ENCODE data around the gene PAQR5.
"Not testable (repeated sequence)": the region's sequence is repeated elsewhere in the genome, so short reads cannot be mapped to it uniquely, and the experiment has no call there.

Gene PAQR5

GRCh38 chr15:69434238-69434637, 135.5 kb downstream of the PAQR5 start:
- no peak for DNase-seq

- no peak for DNase-seq
Measured at GRCh38 chr15:69434679-69435078, 136.0 kb downstream of the PAQR5 start.

- DNase-seq = no peak
Measured at GRCh38 chr15:69435985-69436384, 137.3 kb downstream of the PAQR5 start.

GRCh38 chr15:69436951-69437350, 138.2 kb downstream of the PAQR5 start:
- DNase-seq = no peak

- no peak for DNase-seq
Measured at GRCh38 chr15:69439623-69440022, 140.9 kb downstream of the PAQR5 start.

- DNase-seq = no peak
Measured at GRCh38 chr15:69443032-69443611, 144.4 kb downstream of the PAQR5 start.

- no peak for DNase-seq
Measured at GRCh38 chr15:69444686-69445085, 146.0 kb downstream of the PAQR5 start.

GRCh38 chr15:69446953-69447352, 148.2 kb downstream of the PAQR5 start:
- no peak for DNase-seq

- not testable (repeated sequence) for DNase-seq
Measured at GRCh38 chr15:69450221-69450620, 151.5 kb downstream of the PAQR5 start.

- DNase-seq = no peak
Measured at GRCh38 chr15:69450968-69451695, 152.4 kb downstream of the PAQR5 start.

GRCh38 chr15:69451951-69452691, 153.4 kb downstream of the PAQR5 start:
- DNase-seq = no peak

- peak; percentile 88 for DNase-seq
Measured at GRCh38 chr15:69452692-69453521, 154.2 kb downstream of the PAQR5 start, which contains the start of gene RPLP1. Gene RPLP1, plus strand, starts transcription at chr15:69452818. Its CDS starts 131 bp downstream, at chr15:69452949.

- no peak for DNase-seq
Measured at GRCh38 chr15:69454953-69455352, 156.2 kb downstream of the PAQR5 start.

- DNase-seq = no peak
Measured at GRCh38 chr15:69456208-69457166, 157.8 kb downstream of the PAQR5 start.

Measured in GDM1 (cell line).